Right lobe of liver (tissue), 4 donors: ENCODE data around the gene SCIN.

Source experiments
- CTCF ChIP-seq, 4 donors: fragments of 200-600 bp in 3 of 4; fragments of 450-650 bp in 1 of 4; IDR thresholded peaks; one replicate each; pipeline versions ENCODE4 v1.5.1 to v1.8.0; 2016 to 2022; ENCODE audit warnings: antibody characterized with exemption in 4 of 4, mild to moderate bottlenecking in 2 of 4
- POLR2A ChIP-seq: fragments of 450-650 bp; IDR thresholded peaks from one replicate; pipeline ENCODE4 v1.6.1; 2017; ENCODE audit warnings: antibody characterized with exemption, mild to moderate bottlenecking
- donor health status: DM: no; HTN: no; CAD: no.
- donor health status: DM: no; HTN: no; CAD: no.
- donor health status: DM: no; HTN: yes; CAD: no.

DNA sequence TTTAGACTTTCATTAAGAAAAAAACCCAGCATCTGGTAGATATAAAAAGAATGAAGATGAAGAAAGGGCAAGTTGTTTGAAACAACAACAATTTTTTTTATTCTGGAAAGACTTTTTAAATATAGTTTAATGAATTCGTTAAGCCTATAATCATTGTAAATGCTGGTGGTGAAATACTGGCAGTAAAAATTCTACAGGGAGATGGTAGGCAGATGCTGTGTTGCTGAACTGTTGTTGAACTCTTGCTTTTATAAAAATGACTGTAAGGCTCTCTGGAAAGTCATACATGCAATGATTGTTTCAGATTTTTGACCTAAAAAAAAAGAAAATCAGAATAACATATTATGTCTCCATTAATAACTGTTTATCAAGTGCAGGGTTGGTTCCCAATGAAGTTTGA lies 39.0 kb downstream of the SCIN start:
- TF ChIP-seq CTCF (IDR thresholded peaks at IDR 0.05) (no peak), POLR2A (no peak)
